MCF 10A (cell line): Measurements from ENCODE around the gene ARTN. TPM values are rescaled to one million over a fixed set of nuclear protein-coding genes. Genes with fewer than 3 reads are reported as not detected.

ENCODE experiments used
- BruUV-seq: library from RNA; stranded (reverse); fragments of 400-500 nt; replicated peaks from 2 replicates; lab custom pipeline; 2021; lab: Mats Ljungman, UMichigan
- CTCF ChIA-PET: fragments of 300-600 bp; sonication (Branson Sonifier 250); formaldehyde crosslinking; extraction: SDS; loops from one replicate; lab custom pipeline; 2021; ENCODE audit warnings: antibody characterized with exemption, inconsistent platforms; lab: Yijun Ruan, JAX
- POLR2A ChIA-PET: fragments of 300-600, 350-650 bp; sonication (Branson Sonifier 250); formaldehyde crosslinking; extraction: SDS; loops from one replicate; lab custom pipeline; 2020; ENCODE audit warnings: antibody characterized with exemption, inconsistent platforms; lab: Yijun Ruan, JAX
- DNase-seq: peaks from one replicate; pipeline ENCODE4 v3.0.0-alpha.2; 2018; ENCODE audit not compliant: unreplicated experiment
- H3K27ac Mint-ChIP-seq: one replicate; pipeline ENCODE4 v1.8.0; 2022; ENCODE audit warnings: mild to moderate bottlenecking, low read depth, mixed read lengths; ENCODE audit not compliant: unreplicated experiment
- H3K27me3 Mint-ChIP-seq: one replicate; pipeline ENCODE4 v1.8.0; 2022; ENCODE audit warnings: mixed read lengths; ENCODE audit not compliant: insufficient read depth, unreplicated experiment
- H3K36me3 Mint-ChIP-seq: one replicate; pipeline ENCODE4 v1.8.0; 2022; ENCODE audit warnings: mild to moderate bottlenecking, moderate library complexity, mixed read lengths; ENCODE audit not compliant: insufficient read depth, unreplicated experiment
- H3K4me1 Mint-ChIP-seq: one replicate; pipeline ENCODE4 v1.8.0; 2022; ENCODE audit warnings: mixed read lengths; ENCODE audit not compliant: insufficient read depth, unreplicated experiment
- H3K4me3 Mint-ChIP-seq: one replicate; pipeline ENCODE4 v1.8.0; 2022; ENCODE audit warnings: mild to moderate bottlenecking, moderate library complexity, mixed read lengths; ENCODE audit not compliant: unreplicated experiment
- H3K9me3 Mint-ChIP-seq: one replicate; pipeline ENCODE4 v1.8.0; 2022; ENCODE audit warnings: mixed read lengths; ENCODE audit not compliant: unreplicated experiment
- intact Hi-C: fragments of 100-400 bp; cut with micrococcal nuclease; formaldehyde crosslinking; loops from 2 replicates; pipeline ENCODE4 v1.14.1; 2022
- total RNA-seq: library from RNA; stranded (reverse); gene quantifications from 2 replicates; pipeline ENCODE4 v1.2.3, GENCODE V29; 2022
- TF ChIP-seq, protein P1 (sequence below): fragments of 200-600 bp; IDR thresholded peaks from one replicate; pipeline ENCODE4 v1.8.0; 2022; ENCODE audit warnings: antibody characterized with exemption, mild to moderate bottlenecking; ENCODE audit not compliant: unreplicated experiment

Gene ARTN
- total RNA-seq, 1 experiment from 2014 or later, result 1.9 TPM

- DNase-seq, result peak; percentile 95
- ChIA-PET CTCF (interaction anchor here (0.6 to 1.4 kb wide), 8 partner anchors 10 to 756 kb away, joined by 3 to 4 read pairs (median 3); no protein-coding TSS in a partner anchor), POLR2A (interaction anchor here (0.6 to 3.3 kb wide), 27 partner anchors 10 to 829 kb away, joined by 3 to 30 read pairs (median 4); partner anchors contain the start of genes ARMH1, CCDC24, IPO13 and KDM4A)
- Mint-ChIP-seq H3K9me3 (no peaks in the 10 kb centered on the region), H3K27me3 (no peaks in the 10 kb centered on the region), H3K4me1 (peaks cover 35% of the 10 kb centered on the region), H3K36me3 (peaks cover 29% of the 10 kb centered on the region), H3K27ac (peak within 1 kb of the TSS; percentile 94), H3K4me3 (peak within 1 kb of the TSS; percentile 94)
- intact Hi-C loops, result loop anchor here (5.0 kb wide), 1 partner anchor 447 kb away; no protein-coding TSS in a partner anchor
- TF ChIP-seq, protein P1, sequence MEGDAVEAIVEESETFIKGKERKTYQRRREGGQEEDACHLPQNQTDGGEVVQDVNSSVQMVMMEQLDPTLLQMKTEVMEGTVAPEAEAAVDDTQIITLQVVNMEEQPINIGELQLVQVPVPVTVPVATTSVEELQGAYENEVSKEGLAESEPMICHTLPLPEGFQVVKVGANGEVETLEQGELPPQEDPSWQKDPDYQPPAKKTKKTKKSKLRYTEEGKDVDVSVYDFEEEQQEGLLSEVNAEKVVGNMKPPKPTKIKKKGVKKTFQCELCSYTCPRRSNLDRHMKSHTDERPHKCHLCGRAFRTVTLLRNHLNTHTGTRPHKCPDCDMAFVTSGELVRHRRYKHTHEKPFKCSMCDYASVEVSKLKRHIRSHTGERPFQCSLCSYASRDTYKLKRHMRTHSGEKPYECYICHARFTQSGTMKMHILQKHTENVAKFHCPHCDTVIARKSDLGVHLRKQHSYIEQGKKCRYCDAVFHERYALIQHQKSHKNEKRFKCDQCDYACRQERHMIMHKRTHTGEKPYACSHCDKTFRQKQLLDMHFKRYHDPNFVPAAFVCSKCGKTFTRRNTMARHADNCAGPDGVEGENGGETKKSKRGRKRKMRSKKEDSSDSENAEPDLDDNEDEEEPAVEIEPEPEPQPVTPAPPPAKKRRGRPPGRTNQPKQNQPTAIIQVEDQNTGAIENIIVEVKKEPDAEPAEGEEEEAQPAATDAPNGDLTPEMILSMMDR, result no peak
- no TSS peak for BruUV-seq
Observed at GRCh38 chr1:43974443-43975248, 41.0 kb downstream of the ARTN start, which contains the start of gene ATP6V0B. Gene ATP6V0B (plus strand): TSS chr1:43974960. CDS start chr1:43975041, 81 bp downstream.

DNA sequence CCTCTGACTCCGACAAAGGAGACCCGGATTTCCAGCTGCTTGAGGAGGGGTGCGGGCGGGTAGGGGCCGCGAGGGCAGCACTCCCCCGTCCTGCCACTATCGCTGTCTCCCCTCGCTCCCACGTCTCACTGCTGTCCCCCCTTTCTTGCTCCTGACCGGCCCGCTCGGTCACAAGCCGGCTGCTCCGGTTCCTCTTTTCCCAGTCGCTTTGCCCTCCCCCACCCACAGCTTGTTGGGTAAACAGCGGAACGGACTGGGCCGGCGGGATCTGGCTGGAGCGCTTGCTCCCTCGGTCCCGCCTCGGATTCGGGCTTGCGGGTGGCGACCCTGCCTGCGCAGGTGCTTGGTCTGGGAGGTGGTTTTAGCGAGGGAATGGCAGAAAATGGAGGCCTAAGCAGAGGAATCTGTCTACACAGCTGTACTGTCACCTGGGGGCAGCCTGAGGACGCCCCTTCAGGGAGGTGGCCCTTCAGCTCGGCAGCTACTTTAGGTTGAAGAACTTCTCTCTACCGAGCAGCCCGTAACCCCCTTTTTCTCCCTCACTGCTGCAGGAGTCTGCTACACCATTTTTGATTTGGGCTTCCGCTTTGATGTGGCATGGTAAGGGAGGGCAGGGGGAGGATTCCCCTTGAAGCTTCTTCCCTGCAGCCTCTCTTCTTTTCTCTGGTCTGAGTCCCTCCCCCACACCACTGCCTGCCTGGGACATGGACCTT, 41.8 kb downstream of the ARTN start:
- POLR2A ChIA-PET, result interaction anchor here (0.6 to 3.3 kb wide), 25 partner anchors 11 to 830 kb away, joined by 3 to 30 read pairs (median 4); partner anchors contain the start of genes ARMH1, CCDC24, IPO13 and KDM4A
- intact Hi-C loops, result loop anchor here (5.0 kb wide), 1 partner anchor 448 kb away; no protein-coding TSS in a partner anchor
- H3K27me3 Mint-ChIP-seq, result no peaks in the 10 kb centered on the region
- peak overlapping the region; percentile 94 for H3K27ac Mint-ChIP-seq
- no peaks in the 10 kb centered on the region for H3K9me3 Mint-ChIP-seq
- TF ChIP-seq, protein P1, result no peak
- CTCF ChIA-PET, result interaction anchor here (0.6 to 1.4 kb wide), 7 partner anchors 11 to 755 kb away, joined by 3 to 4 read pairs (median 3); no protein-coding TSS in a partner anchor
- peak overlapping the region; percentile 94 for H3K4me3 Mint-ChIP-seq
- DNase-seq, result no peak
- BruUV-seq, result TSS peak; percentile 9
- peaks cover 29% of the 10 kb centered on the region for H3K36me3 Mint-ChIP-seq
- peaks cover 37% of the 10 kb centered on the region for H3K4me1 Mint-ChIP-seq

GRCh38 chr1:43976045-43976444, 42.4 kb downstream of the ARTN start:
- H3K27ac Mint-ChIP-seq, result no peak overlapping the region
- DNase-seq, result no peak
- TF ChIP-seq, protein P1, result no peak

More at GRCh38 chr1:43976045-43976444, 42.4 kb downstream of the ARTN start:
- ChIA-PET POLR2A (interaction anchor here (0.6 to 3.3 kb wide), 10 partner anchors 14 to 698 kb away, joined by 3 to 30 read pairs (median 5); partner anchors contain the start of genes ARMH1, CCDC24, IPO13 and KDM4A), CTCF (interaction anchor here (0.6 to 0.8 kb wide), 3 partner anchors 60 to 1940 kb away, joined by 3 to 4 read pairs (median 3); no protein-coding TSS in a partner anchor)
- BruUV-seq, result no TSS peak
- H3K9me3 Mint-ChIP-seq, result no peaks in the 10 kb centered on the region
- no peaks in the 10 kb centered on the region for H3K27me3 Mint-ChIP-seq
- intact Hi-C loops, result loop anchor here (5.0 kb wide), 1 partner anchor 449 kb away; no protein-coding TSS in a partner anchor
- peak overlapping the region; percentile 94 for H3K4me3 Mint-ChIP-seq
- H3K4me1 Mint-ChIP-seq, result peaks cover 43% of the 10 kb centered on the region
- H3K36me3 Mint-ChIP-seq, result peaks cover 29% of the 10 kb centered on the region
